Stimulated activated CD4-positive, alpha-beta T cell treated with anti-CD3 and anti-CD28 coated beads, TNF-alpha, amount 100 ng/mL, for 24 hours (primary cell): ENCODE data around the gene EIF5A.

Experiments
- DNase-seq, 3 experiments: peaks; one replicate each; pipeline ENCODE4 v3.0.0-alpha.2; 2020; ENCODE audit warnings: low read depth in 3 of 3

Gene EIF5A

DNA sequence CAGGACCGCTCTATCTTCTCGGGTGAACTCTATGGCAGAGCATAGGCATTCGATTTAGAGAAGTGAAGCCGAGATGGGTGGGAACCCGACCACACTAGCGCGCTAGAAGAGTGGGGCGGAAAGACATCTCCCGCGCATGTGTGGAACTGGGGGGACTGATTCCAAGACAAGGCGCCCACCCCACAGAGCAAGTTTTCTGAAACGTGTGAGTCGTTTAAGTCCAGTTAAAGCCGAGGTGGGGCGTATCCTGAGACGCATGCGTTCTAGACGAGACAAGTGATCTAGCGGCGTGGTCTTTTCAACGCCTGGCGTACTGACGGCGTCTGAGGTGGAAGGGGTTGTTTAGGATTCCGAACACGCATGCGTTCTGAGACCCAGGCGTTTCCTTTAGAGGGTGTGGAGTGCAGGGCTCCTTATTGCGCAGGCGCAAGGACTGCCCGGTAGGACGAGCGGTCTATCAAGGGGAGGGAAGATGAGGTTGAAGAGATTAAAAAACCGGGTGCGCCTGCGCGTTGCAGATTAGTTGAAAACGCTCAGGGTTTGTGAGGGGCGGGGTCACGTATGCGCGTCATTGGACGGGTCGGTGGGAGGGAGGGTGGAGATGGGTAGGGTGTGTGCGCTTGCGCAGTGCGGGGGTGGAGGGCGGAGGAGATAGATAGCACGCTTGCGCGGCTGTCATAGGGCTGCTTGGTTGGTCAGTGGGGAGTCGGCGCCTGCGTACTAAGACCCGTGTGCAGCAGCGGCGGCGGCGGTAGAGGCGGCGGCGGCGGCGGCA is at the start of gene EIF5A:
Gene EIF5A (plus strand): TSS at position 718 of the 775 bp plus-strand sequence. CDS start 2,008 bp downstream, outside the sequence.
- peak; percentile 100 for DNase-seq

DNA sequence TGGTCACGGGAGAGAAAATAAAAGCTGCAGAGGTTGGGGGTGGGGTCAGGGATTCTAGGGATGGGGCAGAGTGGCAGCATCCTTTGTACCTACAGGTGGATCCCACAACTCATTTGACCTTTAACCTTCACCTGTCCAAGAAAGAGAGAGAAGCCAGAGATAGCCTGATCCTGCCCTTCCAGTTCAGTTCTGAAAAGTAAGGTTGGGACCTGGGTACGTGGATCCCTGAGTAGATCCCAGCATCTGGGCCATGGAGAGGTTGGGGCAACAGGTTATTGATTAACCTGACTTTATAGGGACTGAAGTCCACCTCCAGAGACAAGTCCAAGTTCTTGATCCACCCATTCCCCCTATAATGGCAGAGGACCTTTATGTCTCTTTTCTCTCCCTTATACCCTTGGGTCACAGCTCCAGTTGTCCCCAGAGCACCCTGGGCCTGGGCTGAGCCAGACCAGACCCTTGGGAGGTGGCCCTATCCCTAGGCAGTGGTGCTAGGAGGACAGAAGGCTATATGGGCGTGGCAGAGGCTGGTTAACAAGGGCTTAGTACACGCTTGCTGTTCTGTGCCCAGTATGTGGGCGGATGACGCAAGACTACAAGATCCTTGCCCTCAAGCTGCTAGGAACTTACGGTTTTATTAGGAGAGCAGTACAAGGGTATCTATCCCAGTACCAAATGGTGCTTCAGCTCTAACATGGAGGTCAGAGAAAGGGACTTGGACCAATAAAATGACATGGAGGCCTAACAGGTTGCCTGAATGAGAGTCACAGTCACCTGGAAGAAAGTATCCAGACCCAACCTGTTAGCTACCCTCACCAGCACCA is 48.5 kb upstream of the EIF5A start:
- DNase-seq, result no peak

- DNase-seq, result no peak
These were observed 47.9 kb upstream of the EIF5A start for GRCh38 chr17:7259555-7259889.

DNA sequence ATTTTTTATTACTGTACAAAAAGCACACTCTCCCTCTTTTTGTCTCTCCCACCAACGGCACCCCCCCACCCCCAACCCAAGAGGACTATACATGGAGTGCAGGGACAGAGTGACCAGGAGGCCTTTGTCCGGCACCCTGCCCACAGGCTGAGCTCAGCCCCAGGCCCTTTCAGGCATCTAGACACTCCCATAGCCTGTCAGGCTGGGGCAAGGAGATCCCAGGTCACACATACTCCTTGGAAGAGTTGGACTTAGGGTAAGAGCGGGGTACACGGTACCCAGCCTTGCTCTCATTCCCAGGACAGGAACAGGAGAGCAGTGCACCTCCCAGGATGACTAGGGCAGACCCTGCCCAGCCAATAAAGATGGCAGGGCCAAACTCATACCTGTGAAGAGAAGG is 47.3 kb upstream of the EIF5A start:
- DNase-seq, result no peak

GRCh38 chr17:7260651-7261378 is 46.6 kb upstream of the EIF5A start:
- DNase-seq, result no peak

DNA sequence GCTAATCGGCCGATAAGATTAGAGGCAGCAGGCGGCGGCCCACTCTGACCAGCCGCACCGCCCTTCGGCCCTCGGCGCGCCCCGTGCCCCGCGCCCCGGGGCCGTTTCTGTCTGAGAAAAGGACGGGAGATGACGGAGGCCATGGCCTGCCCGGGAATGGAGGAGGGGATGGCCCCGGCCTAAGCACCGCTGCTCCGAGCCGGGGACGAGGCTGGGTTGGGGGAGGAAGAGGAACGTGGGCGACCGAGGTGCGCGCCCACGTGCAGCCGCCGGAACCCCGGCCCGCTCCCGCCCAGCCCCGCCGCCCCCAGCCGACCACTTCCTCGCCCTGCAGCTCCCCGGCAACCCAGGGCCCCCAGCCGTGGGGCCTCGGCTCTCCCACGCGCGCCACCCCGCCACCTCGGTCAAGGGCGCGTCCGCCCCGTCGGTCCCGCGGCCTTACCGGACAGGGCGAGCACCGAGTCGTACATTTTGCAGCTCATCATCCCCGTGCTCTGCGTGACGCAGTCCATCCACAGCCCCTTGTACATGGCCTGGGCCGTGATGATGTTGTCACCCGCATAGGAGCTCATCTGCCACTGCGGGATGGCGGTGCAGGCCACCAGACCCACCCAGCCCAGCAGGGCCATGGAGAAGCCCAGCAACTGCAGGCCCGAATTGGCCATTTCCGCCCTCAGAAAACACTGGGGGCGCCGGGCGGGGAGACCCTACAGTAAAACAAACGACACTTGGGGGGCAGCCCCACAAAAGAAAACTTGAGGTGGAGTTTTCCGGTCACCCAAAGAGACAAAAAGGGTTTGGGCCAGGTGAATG is 45.8 kb upstream of the EIF5A start:
- DNase-seq, result no peak

DNA sequence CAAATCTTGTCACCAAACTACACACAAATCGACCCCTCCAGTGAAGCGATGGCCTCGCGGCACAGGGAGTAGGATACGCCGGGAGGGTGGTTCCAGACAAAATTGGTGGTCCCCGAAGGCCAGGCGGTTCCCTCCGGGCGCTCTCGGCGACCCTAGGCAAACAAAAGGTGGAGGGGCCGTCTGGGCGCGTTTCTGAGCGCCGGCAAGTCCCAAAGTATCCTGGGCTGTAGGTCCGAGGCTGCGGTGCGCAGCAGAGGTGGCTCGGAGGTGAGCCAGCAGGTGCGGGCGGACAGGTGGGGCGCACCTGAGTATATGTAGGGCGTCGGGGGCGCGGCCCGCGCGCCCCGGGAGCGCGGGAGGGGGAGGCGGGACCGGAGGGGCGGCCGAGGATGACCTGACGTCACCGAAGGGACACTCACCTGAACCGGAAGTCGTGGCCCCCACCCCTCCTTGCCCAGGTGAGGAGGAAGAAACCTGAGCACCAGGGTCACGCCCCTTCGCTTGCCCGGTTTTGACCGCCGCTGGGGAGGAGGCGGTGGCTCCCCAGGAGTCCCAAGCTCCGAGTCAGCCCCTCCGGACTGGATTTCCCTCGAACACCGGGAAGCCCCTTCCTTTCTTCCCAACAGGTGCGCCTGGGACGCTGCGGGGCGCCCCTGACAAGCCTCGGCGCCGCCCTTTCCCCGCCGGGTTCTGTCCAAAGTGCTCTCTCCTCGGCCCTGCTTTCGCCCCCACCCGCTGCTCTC is 45.1 kb upstream of the EIF5A start, which contains the start of gene CLDN7:
Gene CLDN7 (minus strand): TSS at position 287 of the 743 bp plus-strand sequence. CDS start 435 bp downstream, outside the sequence.
- DNase-seq, result no peak

GRCh38 chr17:7262935-7263800 is 44.3 kb upstream of the EIF5A start:
- no peak for DNase-seq

- no peak for DNase-seq
These were observed 43.7 kb upstream of the EIF5A start for GRCh38 chr17:7263801-7264078.

GRCh38 chr17:7266784-7267183 is 40.6 kb upstream of the EIF5A start:
- no peak for DNase-seq

- no peak for DNase-seq
These were observed 28.0 kb upstream of the EIF5A start for GRCh38 chr17:7279448-7279847.

DNA sequence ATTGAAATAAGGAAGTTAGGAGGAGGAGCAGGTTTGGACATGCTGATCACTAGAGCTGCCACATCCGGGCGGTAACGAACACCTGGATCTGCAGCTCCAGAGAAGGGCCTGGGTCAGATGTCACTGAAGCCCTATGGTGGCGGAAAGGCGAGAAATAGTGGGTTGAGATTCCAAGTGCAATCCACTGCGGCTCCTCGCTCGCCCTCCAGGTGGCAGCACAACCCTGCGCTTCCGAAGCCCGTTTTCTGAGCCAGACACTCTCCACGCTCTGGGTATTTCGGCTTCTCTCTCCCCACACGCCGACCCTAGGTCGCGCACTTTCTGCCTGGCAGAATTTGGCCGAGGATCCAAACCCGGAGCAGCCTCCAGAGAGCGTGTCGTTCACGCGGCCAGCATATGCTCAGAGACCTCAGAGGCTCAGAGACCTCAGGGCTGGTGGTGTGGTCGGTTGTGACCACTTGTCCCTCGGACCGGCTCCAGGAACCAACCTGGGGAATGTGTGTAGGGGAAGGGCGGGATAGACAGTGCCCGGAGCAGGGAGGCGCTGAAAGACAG is 26.8 kb upstream of the EIF5A start:
- peak; percentile 67 to 85 (median 78) for DNase-seq

DNA sequence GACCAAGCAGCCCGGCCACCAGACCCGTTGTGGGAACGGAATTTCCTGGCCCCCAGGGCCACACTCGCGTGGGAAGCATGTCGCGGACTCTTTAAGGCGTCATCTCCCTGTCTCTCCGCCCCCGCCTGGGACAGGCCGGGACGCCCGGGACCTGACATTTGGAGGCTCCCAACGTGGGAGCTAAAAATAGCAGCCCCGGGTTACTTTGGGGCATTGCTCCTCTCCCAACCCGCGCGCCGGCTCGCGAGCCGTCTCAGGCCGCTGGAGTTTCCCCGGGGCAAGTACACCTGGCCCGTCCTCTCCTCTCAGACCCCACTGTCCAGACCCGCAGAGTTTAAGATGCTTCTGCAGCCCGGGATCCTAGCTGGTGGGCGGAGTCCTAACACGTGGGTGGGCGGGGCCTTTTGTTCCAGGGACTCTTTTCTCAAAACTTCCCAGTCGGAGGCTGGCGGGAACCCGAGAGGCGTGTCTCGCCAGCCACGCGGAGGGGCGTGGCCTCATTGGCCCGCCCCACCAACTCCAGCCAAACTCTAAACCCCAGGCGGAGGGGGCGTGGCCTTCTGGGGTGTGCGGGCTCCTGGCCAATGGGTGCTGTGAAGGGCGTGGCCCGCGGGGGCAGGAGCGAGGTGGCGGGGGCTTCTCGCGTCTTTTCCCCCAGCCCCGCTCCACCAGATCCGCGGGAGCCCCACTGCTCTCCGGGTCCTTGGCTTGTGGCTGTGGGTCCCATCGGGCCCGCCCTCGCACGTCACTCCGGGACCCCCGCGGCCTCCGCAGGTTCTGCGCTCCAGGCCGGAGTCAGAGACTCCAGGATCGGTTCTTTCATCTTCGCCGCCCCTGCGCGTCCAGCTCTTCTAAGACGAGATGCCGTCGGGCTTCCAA is 26.1 kb upstream of the EIF5A start, which contains the start of gene SLC2A4:
Gene SLC2A4 (plus strand): TSS at position 645 of the 879 bp plus-strand sequence. CDS start 217 bp downstream, at position 862.
- DNase-seq, result peak; percentile 79 to 94 (median 84)

- no peak for DNase-seq
These were observed 25.3 kb upstream of the EIF5A start for GRCh38 chr17:7281953-7282751.

GRCh38 chr17:7282752-7283321 is 24.6 kb upstream of the EIF5A start:
- DNase-seq, result no peak

GRCh38 chr17:7283471-7284216 is 23.8 kb upstream of the EIF5A start:
- no peak for DNase-seq

DNA sequence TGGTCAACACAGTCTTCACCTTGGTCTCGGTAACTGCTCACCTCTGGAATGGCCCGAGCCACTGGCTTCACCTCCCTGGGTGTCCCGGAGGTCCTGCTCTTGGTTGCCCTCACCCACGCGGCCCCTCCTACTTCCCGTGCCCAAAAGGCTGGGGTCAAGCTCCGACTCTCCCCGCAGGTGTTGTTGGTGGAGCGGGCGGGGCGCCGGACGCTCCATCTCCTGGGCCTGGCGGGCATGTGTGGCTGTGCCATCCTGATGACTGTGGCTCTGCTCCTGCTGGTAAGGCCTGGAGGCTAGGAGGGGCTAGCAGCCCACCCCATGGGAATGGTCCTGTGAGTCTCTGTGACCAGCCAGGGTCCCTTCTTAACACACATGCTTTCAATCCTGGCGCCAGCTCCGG is 22.5 kb upstream of the EIF5A start:
- no peak for DNase-seq
